Measurements from ENCODE around the gene ARL4D. TPM values are rescaled to one million over a fixed set of nuclear protein-coding genes. Genes with fewer than 3 reads are reported as not detected.

The ARL4D gene, protein sequence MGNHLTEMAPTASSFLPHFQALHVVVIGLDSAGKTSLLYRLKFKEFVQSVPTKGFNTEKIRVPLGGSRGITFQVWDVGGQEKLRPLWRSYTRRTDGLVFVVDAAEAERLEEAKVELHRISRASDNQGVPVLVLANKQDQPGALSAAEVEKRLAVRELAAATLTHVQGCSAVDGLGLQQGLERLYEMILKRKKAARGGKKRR
- polyA plus RNA-seq (10.6 and 17.0 TPM in 2 replicates), polyA minus RNA-seq (12.4 and 15.5 TPM in 2 replicates)

DNA sequence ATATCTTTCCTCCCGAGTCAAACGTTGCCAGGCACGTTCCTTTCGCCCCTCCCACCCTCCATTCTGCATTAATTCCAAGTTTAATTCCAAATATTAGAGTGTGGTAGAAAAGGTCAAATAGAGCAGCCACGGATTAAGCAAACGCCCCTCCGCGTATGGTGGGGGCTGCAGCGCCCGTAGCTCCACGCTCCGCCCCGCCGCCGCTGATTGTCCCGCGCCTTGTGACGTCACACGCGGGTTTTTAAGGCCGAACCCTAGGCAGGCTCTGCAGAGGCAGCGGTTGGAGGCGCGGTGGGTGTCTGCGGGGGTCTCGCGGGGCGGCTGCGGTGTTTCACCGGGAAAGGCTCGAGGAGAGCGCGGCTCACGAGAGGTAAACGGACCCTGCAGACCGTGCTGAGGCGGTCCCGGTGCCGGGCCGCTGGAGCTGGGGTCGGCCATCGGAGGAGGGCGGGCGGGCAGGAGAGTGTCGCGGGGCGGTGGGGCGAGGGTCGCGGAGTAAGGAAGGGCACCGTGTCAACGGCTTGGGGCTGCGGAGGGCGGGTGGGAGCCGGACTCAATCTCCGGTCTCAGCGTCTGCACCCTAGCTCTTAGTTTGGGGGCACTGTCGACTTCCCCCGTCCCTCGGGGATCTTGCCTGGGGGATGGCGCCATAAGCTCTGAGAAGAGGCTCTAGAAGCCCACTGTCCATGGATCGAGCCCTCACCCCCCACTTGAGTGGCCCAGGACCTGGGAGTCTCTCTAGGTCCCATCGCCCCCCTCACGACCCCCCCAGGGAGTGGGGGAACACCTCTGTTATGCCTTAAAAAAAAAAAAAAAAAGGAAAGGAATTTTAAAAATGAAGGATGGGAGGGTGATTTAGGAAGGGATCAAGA lies at the start of gene ARL4D:
Gene ARL4D, plus strand, starts transcription at position 270 of the 872 bp plus-strand sequence. CDS start 740 bp downstream, outside the sequence.
- Histone ChIP-seq H3K9me3 (ENCODE audit: low read length) (no peaks in the 10 kb centered on the region), H2AFZ (ENCODE audit: low read depth, low read length) (peak within 1 kb of the TSS; percentile 74), H3K9ac (ENCODE audit: low read length) (peak within 1 kb of the TSS; percentile 84), H3K4me3 (ENCODE audit: low read length) (peak within 1 kb of the TSS; percentile 84), H3K4me2 (ENCODE audit: low read length) (peak within 1 kb of the TSS; percentile 86), H3F3A (ENCODE audit: insufficient read depth, low read length, poor library complexity, severe bottlenecking) (no peaks in the 10 kb centered on the region), H3K36me3 (ENCODE audit: insufficient read depth, low read length) (no peaks in the 10 kb centered on the region), H3K27me3 (ENCODE audit: insufficient read depth, low read depth, low read length) (no peaks in the 10 kb centered on the region), H3K27ac (ENCODE audit: low read length) (peak within 1 kb of the TSS; percentile 73), H3K9me2 (ENCODE audit: insufficient read depth, low read length) (no peaks in the 10 kb centered on the region), H4K20me1 (ENCODE audit: insufficient read depth) (no peaks in the 10 kb centered on the region), H3K79me2 (replicated peaks; ENCODE audit: insufficient read depth, low read length) (peaks cover 31% of the 10 kb centered on the region)
- TF ChIP-seq TAF1 (IDR thresholded peaks at IDR 0.05; ENCODE audit: low read depth) = peak; percentile 96
- TF ChIP-seq, protein P1, sequence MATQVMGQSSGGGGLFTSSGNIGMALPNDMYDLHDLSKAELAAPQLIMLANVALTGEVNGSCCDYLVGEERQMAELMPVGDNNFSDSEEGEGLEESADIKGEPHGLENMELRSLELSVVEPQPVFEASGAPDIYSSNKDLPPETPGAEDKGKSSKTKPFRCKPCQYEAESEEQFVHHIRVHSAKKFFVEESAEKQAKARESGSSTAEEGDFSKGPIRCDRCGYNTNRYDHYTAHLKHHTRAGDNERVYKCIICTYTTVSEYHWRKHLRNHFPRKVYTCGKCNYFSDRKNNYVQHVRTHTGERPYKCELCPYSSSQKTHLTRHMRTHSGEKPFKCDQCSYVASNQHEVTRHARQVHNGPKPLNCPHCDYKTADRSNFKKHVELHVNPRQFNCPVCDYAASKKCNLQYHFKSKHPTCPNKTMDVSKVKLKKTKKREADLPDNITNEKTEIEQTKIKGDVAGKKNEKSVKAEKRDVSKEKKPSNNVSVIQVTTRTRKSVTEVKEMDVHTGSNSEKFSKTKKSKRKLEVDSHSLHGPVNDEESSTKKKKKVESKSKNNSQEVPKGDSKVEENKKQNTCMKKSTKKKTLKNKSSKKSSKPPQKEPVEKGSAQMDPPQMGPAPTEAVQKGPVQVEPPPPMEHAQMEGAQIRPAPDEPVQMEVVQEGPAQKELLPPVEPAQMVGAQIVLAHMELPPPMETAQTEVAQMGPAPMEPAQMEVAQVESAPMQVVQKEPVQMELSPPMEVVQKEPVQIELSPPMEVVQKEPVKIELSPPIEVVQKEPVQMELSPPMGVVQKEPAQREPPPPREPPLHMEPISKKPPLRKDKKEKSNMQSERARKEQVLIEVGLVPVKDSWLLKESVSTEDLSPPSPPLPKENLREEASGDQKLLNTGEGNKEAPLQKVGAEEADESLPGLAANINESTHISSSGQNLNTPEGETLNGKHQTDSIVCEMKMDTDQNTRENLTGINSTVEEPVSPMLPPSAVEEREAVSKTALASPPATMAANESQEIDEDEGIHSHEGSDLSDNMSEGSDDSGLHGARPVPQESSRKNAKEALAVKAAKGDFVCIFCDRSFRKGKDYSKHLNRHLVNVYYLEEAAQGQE (IDR thresholded peaks at IDR 0.05; ENCODE audit: borderline replicate concordance) = peak; percentile 85
- TF ChIP-seq RAD21 (conservative IDR thresholded peaks at IDR 0.05) = no peak
- peak; percentile 38 for TF ChIP-seq SMC3 (conservative IDR thresholded peaks at IDR 0.05; ENCODE audit: poor library complexity)
- no peak for TF ChIP-seq EZH2 (IDR thresholded peaks at IDR 0.05; ENCODE audit: borderline replicate concordance, insufficient read depth, low read length, poor library complexity, severe bottlenecking)
- TF ChIP-seq, protein P2, sequence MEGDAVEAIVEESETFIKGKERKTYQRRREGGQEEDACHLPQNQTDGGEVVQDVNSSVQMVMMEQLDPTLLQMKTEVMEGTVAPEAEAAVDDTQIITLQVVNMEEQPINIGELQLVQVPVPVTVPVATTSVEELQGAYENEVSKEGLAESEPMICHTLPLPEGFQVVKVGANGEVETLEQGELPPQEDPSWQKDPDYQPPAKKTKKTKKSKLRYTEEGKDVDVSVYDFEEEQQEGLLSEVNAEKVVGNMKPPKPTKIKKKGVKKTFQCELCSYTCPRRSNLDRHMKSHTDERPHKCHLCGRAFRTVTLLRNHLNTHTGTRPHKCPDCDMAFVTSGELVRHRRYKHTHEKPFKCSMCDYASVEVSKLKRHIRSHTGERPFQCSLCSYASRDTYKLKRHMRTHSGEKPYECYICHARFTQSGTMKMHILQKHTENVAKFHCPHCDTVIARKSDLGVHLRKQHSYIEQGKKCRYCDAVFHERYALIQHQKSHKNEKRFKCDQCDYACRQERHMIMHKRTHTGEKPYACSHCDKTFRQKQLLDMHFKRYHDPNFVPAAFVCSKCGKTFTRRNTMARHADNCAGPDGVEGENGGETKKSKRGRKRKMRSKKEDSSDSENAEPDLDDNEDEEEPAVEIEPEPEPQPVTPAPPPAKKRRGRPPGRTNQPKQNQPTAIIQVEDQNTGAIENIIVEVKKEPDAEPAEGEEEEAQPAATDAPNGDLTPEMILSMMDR (IDR thresholded peaks at IDR 0.05; ENCODE audit: poor library complexity, severe bottlenecking) = no peak
- peak; percentile 56 for TF ChIP-seq EP300 (conservative IDR thresholded peaks at IDR 0.05; ENCODE audit: poor library complexity, severe bottlenecking)
- TF ChIP-seq MXI1 (conservative IDR thresholded peaks at IDR 0.05; ENCODE audit: poor library complexity, severe bottlenecking) = peak; percentile 64
- TF ChIP-seq POLR2AphosphoS5 (IDR thresholded peaks at IDR 0.05) = peak; percentile 98

DNA sequence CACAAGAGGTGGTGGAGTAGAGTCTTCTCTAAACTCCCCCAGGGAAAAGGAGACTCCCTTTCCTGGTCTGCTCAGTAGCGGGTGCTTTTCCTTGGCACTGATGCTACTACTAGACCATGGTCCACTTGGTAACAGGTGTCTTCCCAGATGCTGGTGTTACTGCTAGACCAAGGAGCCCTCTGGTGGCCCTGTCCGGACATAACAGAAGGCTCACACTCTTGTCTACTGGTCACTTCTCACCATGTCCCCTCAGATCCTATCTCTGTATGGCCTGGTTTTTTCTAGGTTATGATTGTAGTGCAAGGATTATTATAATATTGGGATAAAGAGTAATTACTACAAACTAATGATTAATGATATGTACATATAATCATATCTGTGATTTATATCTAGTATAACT lies 49.7 kb upstream of the ARL4D start:
- TF ChIP-seq POLR2AphosphoS5 (IDR thresholded peaks at IDR 0.05) (no peak), EZH2 (IDR thresholded peaks at IDR 0.05; ENCODE audit: borderline replicate concordance, insufficient read depth, low read length, poor library complexity, severe bottlenecking) (no peak), MXI1 (conservative IDR thresholded peaks at IDR 0.05; ENCODE audit: poor library complexity, severe bottlenecking) (no peak), TAF1 (IDR thresholded peaks at IDR 0.05; ENCODE audit: low read depth) (no peak), SMC3 (conservative IDR thresholded peaks at IDR 0.05; ENCODE audit: poor library complexity) (no peak), RAD21 (conservative IDR thresholded peaks at IDR 0.05) (no peak), EP300 (conservative IDR thresholded peaks at IDR 0.05; ENCODE audit: poor library complexity, severe bottlenecking) (no peak)
- TF ChIP-seq, protein P1 (IDR thresholded peaks at IDR 0.05; ENCODE audit: borderline replicate concordance) = no peak
- TF ChIP-seq, protein P2 (IDR thresholded peaks at IDR 0.05; ENCODE audit: poor library complexity, severe bottlenecking) = no peak
- H3K4me2 ChIP-seq (ENCODE audit: low read length) = no peak overlapping the region
- no peak overlapping the region for H3K4me3 ChIP-seq (ENCODE audit: low read length)
- no peaks in the 10 kb centered on the region for H3K36me3 ChIP-seq (ENCODE audit: insufficient read depth, low read length)
- H3K27me3 ChIP-seq (ENCODE audit: insufficient read depth, low read depth, low read length) = no peaks in the 10 kb centered on the region
- H3K27ac ChIP-seq (ENCODE audit: low read length) = no peak overlapping the region
- H3K9me2 ChIP-seq (ENCODE audit: insufficient read depth, low read length) = no peaks in the 10 kb centered on the region
- H3K9ac ChIP-seq (ENCODE audit: low read length) = no peak overlapping the region
- H3K79me2 ChIP-seq (replicated peaks; ENCODE audit: insufficient read depth, low read length) = no peaks in the 10 kb centered on the region
- H3K9me3 ChIP-seq (ENCODE audit: low read length) = peaks cover 15% of the 10 kb centered on the region
- H4K20me1 ChIP-seq (ENCODE audit: insufficient read depth) = no peaks in the 10 kb centered on the region
- H2AFZ ChIP-seq (ENCODE audit: low read depth, low read length) = no peak overlapping the region
- H3F3A ChIP-seq (ENCODE audit: insufficient read depth, low read length, poor library complexity, severe bottlenecking) = no peaks in the 10 kb centered on the region
